Activated CD8-positive, alpha-beta T cell treated with anti-CD3 and anti-CD28 coated beads for 36 hours (primary cell): ENCODE measurements around the gene LRRN2. TPM values are rescaled to one million over a fixed set of nuclear protein-coding genes. Genes with fewer than 3 reads are reported as not detected.

ENCODE experiments used
- ATAC-seq: fragments of 200-7000 bp; cut with Tn5 transposase; one replicate; pipeline ENCODE4 v1.10.0; 2021; ENCODE audit warnings: mild to moderate bottlenecking, moderate library complexity
- CTCF ChIA-PET: fragments of 350-600 bp; sonication (Branson Sonifier 250); formaldehyde crosslinking; loops from one replicate; lab custom pipeline; 2021; ENCODE audit warnings: antibody characterized with exemption; lab: Charles Lee
- POLR2A ChIA-PET: fragments of 350-600 bp; sonication (Branson Sonifier 250); formaldehyde crosslinking; loops from one replicate; lab custom pipeline; 2021; ENCODE audit warnings: antibody characterized with exemption; lab: Charles Lee
- DNase-seq: peaks from one replicate; pipeline ENCODE4 v3.0.0-alpha.2; 2020
- H3K27ac Mint-ChIP-seq: one replicate; pipeline ENCODE4 v1.8.0; 2021; ENCODE audit warnings: mild to moderate bottlenecking, mixed read lengths
- H3K27me3 Mint-ChIP-seq: one replicate; pipeline ENCODE4 v1.8.0; 2021; ENCODE audit warnings: mixed read lengths
- H3K36me3 Mint-ChIP-seq: one replicate; pipeline ENCODE4 v1.8.0; 2021; ENCODE audit warnings: low read depth, mixed read lengths
- H3K4me1 Mint-ChIP-seq: one replicate; pipeline ENCODE4 v1.8.0; 2021; ENCODE audit warnings: low read depth, mixed read lengths
- H3K4me3 Mint-ChIP-seq: one replicate; pipeline ENCODE4 v1.8.0; 2021; ENCODE audit warnings: mild to moderate bottlenecking, moderate library complexity, mixed read lengths
- H3K9me3 Mint-ChIP-seq: one replicate; pipeline ENCODE4 v1.8.0; 2021; ENCODE audit warnings: mixed read lengths
- intact Hi-C: fragments of 100-400 bp; cut with micrococcal nuclease; formaldehyde crosslinking; loops from one replicate; pipeline ENCODE4 v1.10.0; 2022
- total RNA-seq, 2 experiments: library from RNA; stranded (reverse); gene quantifications; one replicate each; pipeline ENCODE4 v1.2.3, GENCODE V29; 2021
- TF ChIP-seq, protein P1 (sequence below): fragments of 200-600 bp; IDR thresholded peaks from one replicate; pipeline ENCODE4 v1.8.0; 2022; ENCODE audit warnings: antibody characterized with exemption, mild to moderate bottlenecking

The LRRN2 gene
- total RNA-seq, 2 experiments from 2014 or later, result not detected

DNA sequence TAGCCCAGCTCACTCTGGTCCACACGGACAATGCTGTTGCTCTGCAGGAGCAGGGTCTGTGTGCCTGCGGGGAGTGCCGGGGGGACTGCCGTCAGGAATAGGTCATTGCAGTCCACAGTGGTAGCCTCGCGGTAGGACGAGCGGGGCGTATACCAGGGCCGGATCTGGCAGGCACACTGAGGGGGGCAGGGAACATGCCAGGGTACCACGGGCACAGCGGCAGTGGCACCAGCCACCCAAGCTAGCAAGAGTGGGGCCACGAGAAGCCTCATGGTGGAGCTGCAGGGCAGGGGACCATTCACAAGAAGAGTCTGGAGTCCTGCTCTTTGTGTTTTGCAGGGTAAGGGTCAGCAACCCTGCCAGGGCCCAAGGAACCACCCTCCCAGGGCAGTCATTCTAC lies 65.8 kb downstream of the LRRN2 start:
- Mint-ChIP-seq H3K36me3 (no peaks in the 10 kb centered on the region), H3K27me3 (no peaks in the 10 kb centered on the region), H3K4me3 (no peak overlapping the region), H3K4me1 (no peaks in the 10 kb centered on the region), H3K9me3 (no peaks in the 10 kb centered on the region), H3K27ac (no peak overlapping the region)
- DNase-seq (no peak), ATAC-seq (no peak)
- CTCF ChIA-PET, result no interaction called here
- intact Hi-C loops, result no loop called here
- TF ChIP-seq, protein P1, sequence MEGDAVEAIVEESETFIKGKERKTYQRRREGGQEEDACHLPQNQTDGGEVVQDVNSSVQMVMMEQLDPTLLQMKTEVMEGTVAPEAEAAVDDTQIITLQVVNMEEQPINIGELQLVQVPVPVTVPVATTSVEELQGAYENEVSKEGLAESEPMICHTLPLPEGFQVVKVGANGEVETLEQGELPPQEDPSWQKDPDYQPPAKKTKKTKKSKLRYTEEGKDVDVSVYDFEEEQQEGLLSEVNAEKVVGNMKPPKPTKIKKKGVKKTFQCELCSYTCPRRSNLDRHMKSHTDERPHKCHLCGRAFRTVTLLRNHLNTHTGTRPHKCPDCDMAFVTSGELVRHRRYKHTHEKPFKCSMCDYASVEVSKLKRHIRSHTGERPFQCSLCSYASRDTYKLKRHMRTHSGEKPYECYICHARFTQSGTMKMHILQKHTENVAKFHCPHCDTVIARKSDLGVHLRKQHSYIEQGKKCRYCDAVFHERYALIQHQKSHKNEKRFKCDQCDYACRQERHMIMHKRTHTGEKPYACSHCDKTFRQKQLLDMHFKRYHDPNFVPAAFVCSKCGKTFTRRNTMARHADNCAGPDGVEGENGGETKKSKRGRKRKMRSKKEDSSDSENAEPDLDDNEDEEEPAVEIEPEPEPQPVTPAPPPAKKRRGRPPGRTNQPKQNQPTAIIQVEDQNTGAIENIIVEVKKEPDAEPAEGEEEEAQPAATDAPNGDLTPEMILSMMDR, result no peak
- POLR2A ChIA-PET, result no interaction called here

DNA sequence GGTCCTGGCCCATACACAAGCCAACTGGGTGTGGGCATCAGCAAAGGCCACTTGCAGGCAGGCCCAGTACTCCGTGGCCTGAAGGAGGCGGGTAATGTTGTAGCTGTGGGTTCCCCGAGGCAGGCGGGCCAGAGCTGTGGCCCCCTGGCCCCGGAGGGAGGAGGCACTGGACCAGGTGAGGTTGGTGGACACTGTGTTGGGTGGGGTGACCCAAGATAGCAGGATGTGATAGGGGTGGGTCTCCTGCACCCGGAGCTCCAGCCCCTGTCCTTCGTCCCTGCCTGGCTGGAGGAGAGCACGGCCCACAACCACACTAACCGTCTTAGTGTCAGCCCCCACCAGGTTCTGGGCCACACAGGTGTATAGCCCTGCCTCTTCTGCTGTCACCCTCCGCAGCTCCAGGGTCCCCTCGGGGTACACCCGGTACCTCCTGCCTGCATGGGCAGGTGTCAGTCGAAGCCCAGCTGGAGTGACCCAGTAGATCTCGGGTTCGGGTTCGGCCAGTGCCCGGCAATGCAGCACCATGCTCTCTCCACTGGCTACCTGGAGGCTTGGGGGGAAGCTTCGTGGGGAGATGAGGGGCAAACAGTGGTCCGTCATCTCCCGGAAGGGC lies 67.3 kb downstream of the LRRN2 start:
- Mint-ChIP-seq H3K36me3 (no peaks in the 10 kb centered on the region), H3K4me1 (no peaks in the 10 kb centered on the region), H3K27me3 (no peaks in the 10 kb centered on the region), H3K27ac (no peak overlapping the region), H3K4me3 (no peak overlapping the region), H3K9me3 (no peaks in the 10 kb centered on the region)
- CTCF ChIA-PET, result interaction anchor here (1.4 kb wide), 1 partner anchor 189 kb away, joined by 3 read pairs; no protein-coding TSS in a partner anchor
- DNase-seq (no peak), ATAC-seq (no peak)
- TF ChIP-seq, protein P1, result no peak
- POLR2A ChIA-PET, result no interaction called here
- intact Hi-C loops, result no loop called here

DNA sequence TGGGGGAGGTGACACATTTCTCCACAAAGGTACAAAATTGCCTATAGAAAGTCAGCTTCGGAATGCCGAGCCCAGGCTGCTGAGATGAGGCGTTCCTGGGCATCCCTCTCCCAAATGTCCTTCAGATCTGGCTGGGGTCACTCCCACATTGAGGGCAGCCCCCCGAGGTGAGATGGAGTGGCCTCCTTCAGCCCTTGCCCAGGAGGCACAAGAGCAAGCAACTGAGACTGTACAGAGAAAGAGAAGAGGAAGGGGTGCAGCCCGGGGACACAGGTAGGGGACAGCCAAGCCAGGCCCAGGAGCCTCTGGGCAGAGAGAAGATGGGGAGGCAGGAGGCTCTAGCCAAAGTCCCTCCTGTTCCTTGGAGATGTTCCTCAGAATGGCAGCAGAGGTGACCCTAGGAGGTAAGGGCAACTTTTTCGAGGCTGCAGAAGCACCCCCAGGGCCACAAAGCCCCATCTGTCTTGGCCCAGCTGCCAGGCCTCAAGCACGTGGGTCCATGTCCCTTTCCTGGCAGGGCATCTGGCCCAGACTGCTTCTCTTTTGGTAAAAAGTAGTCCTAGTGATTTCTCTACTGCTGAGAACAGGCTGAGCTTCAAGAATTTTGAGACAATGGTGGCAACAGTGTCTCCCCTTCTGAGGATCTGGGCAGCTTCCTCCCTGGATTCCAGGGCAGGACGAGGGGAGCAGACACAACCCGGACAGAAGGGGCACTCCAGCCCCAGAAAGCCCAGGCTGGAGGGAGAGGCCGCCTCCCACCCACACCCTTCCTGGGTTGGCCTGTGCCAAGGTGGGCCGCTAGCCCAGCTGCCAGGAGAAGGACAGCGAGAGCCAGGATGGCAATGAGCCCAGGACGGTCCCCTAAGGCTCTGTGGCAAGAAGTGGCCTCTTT lies 68.0 kb downstream of the LRRN2 start:
- CTCF ChIA-PET, result interaction anchor here (0.8 to 1.4 kb wide), 2 partner anchors 189 kb away, joined by 3 read pairs; no protein-coding TSS in a partner anchor
- Mint-ChIP-seq H3K4me3 (no peak overlapping the region), H3K4me1 (no peaks in the 10 kb centered on the region), H3K36me3 (no peaks in the 10 kb centered on the region), H3K27ac (no peak overlapping the region), H3K27me3 (no peaks in the 10 kb centered on the region), H3K9me3 (no peaks in the 10 kb centered on the region)
- intact Hi-C loops, result no loop called here
- DNase-seq (no peak), ATAC-seq (no peak)
- TF ChIP-seq, protein P1, result no peak
- POLR2A ChIA-PET, result interaction anchor here (0.6 to 0.8 kb wide), 2 partner anchors 9 to 362 kb away, joined by 3 read pairs; no protein-coding TSS in a partner anchor

DNA sequence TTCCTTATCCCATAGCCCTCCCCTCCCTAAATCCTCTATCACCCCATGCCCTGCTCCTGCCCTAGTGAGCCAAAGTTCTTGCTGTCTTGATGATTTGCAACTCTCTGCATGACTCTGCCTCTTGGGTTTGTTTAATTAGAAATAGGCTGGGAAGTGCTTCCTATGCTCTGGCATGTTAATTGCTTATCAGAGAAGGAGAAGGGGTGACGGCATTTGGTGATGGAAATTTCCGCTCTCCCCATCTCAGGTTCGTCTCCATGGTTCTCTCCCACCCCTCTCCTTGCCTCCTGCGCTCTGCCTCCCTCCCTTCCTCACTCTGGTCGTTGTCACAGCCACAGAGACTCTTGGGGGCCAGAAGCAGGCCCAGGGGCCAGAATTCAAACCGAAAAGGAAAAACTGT lies 68.9 kb downstream of the LRRN2 start:
- intact Hi-C loops, result no loop called here
- no peaks in the 10 kb centered on the region for H3K4me1 Mint-ChIP-seq
- H3K36me3 Mint-ChIP-seq, result no peaks in the 10 kb centered on the region
- no peak overlapping the region for H3K4me3 Mint-ChIP-seq
- ATAC-seq (no peak), DNase-seq (no peak)
- CTCF ChIA-PET, result interaction anchor here (0.8 to 2.5 kb wide), 2 partner anchors 130 to 190 kb away, joined by 3 to 11 read pairs; no protein-coding TSS in a partner anchor
- TF ChIP-seq, protein P1, result no peak
- no peaks in the 10 kb centered on the region for H3K27me3 Mint-ChIP-seq
- H3K9me3 Mint-ChIP-seq, result no peaks in the 10 kb centered on the region
- H3K27ac Mint-ChIP-seq, result no peak overlapping the region
- POLR2A ChIA-PET, result interaction anchor here (0.8 kb wide), 1 partner anchor 8 kb away, joined by 3 read pairs; no protein-coding TSS in a partner anchor
